HUDEP-2 (cell line): ENCODE results near the gene DOCK3.
"Not testable (repeated sequence)": the region's sequence is repeated elsewhere in the genome, so short reads cannot be mapped to it uniquely, and the experiment has no call there.

Experiments used
- DNase-seq, 76 experiments: peaks; one replicate each; lab custom pipeline; 2025; ENCODE audit not compliant: unreplicated experiment in 76 of 76; lab: John Stamatoyannopoulos, UW

DOCK3 gene

GRCh38 chr3:51275111-51275805 lies 600.5 kb downstream of the DOCK3 start:
- DNase-seq = no peak

DNA sequence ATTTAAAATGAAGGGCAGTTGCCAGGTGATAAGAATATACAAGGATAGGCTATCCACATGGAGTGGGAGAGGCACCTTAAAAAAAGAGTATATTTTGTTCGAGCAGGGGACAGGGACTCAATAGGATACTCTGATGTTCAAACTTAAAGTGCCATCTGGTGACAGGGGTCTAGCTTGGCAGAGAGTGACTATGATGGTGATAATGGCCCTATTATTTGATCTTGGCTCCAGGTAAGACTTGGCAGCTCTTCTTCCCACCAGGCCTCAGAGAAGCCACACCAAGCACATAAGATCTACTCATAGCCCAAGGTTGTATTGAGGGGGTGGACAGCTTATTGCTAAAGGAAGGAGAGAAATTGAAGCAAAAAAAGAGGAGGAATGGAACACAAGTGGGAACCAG lies 601.3 kb downstream of the DOCK3 start:
- no peak for DNase-seq

DNA sequence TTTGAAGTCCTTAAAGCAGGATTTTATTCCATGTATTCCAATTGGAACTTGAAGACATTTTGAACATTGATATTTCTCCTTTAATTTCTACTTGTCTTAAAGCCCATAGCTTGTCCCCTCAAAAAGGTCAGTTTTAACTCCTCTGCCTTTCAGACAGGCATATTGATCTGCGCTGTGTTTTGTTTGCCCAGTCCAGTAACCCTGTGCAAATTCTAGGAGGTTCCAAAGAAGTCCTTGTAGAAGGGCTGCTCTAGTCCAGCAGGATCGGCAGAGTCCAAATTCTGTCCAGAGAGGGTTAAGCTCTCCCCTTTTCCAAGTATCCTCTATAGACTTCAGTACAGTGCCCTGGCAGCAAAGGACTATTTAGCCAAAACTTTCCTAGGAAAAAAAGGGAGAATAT lies 604.7 kb downstream of the DOCK3 start:
- no peak for DNase-seq

DNA sequence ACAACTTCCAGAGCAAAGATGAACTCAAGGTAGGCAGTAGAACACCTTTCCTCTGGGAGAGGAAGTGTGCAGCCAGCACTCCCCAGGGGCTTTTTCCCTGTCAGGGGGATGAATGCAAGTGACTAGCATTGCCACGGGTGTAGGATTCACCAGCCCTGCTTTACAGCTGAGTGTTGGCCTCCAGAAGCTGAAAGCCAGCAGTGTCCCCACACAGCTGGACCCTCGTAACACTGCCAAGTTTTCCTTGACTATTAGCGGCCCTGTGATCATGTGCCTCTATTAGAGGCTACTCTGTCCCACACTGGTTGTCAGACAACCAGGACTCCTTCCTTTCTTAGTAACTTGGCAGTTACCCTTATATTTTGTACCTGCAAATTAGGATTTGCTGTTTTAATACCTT lies 605.4 kb downstream of the DOCK3 start:
- no peak for DNase-seq

DNA sequence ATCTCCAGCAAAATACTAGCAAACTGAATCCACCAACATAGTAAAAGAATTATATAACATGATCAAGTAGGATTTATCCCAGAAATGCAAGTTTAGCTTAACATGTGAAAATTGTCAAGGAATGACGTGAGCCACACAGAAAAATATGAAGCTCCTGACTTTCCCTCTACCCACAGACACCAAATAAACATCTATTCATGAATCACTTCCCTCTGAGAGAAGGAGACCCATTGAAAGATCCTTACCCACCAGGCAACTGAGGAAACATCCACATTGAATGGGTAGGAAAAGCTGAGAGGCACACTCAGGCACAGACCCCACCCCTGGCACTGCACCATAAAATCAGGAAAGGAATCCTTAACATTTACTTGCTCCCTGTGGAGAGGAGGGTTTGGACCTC lies 608.2 kb downstream of the DOCK3 start:
- no peak for DNase-seq

DNA sequence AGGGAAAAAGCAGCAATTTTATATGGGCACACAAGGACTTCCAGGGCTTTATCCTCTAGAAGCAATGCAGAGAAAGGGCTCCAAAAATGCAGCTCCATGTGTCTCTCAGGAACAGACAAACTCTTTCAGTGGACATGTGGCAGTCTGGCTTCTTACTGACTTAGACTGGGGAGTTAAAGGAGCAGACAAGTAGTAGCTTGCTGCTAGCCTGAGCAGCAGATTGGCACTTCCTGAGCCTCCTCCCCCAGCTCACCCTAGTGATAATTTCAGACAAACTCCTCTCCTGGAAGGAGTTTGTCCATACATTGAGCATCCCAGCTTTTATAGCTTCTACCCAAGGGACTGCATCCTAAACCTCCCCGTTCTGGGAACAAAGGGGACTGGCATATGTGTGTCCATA lies 608.7 kb downstream of the DOCK3 start:
- no peak for DNase-seq

GRCh38 chr3:51295625-51296024 lies 620.9 kb downstream of the DOCK3 start:
- DNase-seq = no peak

- DNase-seq = no peak
Observed at GRCh38 chr3:51297333-51297732, 622.6 kb downstream of the DOCK3 start.

DNA sequence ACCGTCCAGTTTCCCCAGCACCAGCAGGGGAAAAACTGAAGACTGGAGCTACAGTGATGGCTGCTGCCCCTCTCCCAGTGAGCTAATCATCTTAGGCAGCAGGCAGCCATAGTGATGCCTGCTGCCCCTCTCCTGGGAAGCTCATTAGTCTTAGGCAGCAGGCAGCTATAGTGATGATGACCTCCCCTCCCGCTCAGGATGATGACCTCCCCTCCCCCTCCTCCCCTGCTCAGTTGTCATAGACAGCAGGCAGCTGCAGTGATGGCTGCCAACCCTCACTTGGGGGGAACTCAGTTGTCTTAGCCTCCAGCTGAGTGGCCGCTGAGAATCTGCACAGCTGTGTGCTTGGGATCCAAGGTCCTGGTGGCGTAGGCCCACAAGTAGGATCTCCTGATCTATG lies 629.5 kb downstream of the DOCK3 start:
- DNase-seq = no peak

- DNase-seq = no peak
Observed at GRCh38 chr3:51306093-51306492, 631.4 kb downstream of the DOCK3 start.

DNA sequence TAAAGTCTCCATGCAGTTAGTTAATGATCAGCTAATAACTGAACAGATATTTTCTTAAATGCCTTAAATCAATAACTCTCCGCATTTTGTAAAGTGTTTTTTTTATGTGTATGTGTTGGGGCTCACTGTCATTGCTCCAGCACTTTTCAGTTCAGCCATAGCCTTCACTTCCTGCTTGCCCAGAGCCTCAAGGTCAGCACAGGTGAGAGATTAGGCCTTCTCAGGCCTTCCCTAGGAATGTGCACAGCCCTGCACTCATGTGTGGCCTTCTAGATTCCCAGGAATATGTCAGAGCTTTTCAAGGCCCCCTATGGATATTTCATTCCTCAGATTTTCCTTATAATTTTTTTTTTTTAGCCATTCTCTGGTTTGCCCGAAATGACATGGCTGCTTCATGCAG lies 632.7 kb downstream of the DOCK3 start:
- no peak for DNase-seq

DNA sequence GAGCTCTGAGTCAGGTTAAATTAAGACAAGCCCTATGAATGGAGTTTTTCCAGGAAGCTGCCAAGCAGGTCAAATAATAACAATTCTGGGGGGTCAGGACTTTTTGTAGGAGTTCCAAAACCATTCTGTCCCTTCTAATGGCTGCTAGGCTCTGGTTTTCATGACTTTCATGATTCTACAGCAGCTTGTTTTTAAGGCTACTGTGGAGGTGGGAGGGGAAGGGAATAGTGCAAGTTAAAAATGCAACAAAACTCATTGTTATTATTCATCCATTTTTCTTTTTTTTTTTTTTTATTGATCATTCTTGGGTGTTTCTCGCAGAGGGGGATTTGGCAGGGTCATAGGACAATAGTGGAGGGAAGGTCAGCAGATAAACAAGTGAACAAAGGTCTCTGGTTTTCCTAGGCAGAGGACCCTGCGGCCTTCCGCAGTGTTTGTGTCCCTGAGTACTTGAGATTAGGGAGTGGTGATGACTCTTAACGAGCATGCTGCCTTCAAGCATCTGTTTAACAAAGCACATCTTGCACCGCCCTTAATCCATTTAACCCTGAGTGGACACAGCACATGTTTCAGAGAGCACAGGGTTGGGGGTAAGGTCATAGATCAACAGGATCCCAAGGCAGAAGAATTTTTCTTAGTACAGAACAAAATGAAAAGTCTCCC lies 633.3 kb downstream of the DOCK3 start:
- DNase-seq = not testable (repeated sequence)

DNA sequence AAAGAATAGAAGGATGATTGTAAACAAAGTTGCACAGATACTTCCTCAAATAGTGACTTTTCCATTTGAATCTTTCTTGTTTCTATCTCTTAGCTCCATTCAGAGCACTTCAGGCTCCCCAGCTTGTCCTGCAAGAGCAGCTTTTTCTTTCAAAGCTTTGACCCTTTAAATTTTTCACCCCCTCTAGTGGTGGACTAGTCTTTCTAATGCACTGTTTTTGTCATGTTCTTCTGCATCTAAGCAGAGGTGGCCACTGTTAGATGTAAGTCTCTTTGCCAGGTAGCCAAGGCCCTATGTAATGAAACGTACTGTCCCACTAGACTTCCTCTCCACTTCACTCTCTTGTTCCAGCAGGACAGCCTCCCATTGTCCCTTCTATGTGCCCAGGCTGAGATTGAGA lies 636.3 kb downstream of the DOCK3 start:
- DNase-seq = peak in 12 of 76 experiments; percentile 1 to 24 (median 8)

DNA sequence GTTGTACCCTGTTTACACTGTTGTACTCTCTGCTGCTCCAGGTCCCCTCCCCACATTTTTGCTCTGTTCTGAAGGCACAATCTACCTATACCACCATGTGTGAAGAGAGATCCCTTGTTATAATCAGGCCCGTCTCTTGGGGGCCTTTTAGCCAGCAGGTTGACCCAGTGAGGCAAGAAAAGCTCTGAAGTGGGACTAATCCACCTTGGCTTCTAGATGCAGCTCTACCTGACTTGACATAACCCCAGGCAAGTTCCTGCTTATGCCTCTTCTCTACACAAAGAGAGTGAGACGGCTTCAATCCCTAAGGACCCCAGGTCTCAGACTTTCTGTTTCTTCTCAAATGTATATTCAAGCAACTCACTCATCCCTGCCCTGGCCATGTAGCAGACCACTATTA lies 653.5 kb downstream of the DOCK3 start:
- no peak for DNase-seq

DNA sequence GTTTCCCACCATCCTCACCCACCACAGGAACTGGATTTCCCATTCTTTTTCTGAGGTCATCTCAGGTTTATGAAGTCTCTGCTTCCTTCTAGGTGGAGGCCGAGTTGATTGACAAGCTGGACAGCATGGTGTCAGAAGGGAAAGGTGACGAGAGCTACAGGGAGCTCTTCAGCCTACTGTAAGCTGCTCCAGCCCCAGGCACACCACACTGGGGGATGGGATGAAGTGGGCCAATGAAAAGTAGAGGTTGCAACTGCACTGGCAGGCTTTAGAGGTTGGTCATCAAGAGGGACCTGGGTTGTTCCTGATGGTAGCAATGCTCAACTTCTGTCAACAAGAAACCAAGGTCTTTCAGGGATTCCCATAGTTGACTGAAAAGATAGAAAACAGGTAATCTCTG lies 655.3 kb downstream of the DOCK3 start:
- DNase-seq = no peak

DNA sequence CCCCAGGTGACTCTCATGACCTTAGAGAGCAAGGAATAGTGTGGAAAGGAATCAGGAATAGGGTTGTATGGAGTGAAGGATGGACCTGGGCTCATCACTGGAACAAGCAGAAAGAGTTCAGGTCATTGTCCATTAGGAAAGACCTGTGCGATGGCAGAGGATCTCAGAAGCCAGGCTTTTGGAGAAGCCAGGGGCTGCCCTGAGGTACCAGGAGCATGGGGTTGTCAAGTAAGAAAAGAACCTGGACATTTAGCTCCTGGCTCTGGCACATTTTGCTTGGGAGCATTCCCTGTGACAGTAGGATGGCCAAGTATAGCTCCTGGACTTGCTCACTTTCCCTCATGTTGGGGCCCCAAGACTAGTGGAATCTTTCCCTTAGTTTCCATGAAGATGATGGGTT lies 657.4 kb downstream of the DOCK3 start:
- no peak for DNase-seq

DNA sequence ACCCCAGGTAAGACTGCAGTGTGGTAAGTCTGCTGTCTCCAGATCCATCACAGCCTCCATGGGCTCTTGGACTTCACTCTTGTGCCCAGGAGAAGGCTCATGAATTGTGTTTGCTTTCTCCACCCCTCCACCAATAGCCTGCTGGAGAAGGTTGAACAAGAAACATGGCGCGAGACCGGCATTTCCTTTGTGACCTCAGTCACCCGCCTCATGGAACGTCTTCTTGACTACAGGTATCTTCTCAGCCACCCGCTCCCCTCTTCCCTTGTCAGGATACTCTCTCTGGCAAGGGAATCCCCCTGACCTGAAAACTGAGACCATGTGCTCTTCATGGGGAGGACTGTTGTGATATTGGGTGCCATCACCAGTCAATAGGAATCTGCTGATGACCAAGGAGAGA lies 658.3 kb downstream of the DOCK3 start:
- no peak for DNase-seq

DNA sequence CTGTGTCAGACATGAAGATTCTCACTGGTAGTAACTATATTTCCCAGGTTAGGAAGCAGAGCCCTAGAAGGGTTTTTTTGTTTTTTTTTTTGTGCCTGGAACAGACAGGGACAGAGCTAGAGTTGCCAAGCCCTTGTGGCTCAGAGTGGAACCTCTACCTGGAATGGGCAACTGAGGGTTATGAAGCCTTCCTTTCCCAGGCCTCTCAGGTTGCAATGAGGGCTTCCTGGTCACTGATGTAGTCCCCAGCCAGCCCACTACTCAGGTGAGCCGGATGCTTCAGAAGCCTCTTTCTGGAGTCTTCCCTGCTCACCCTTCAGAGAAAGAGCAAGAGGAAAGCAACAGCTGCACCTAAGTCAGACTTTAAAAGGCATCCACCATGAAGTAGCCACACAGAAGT lies 661.5 kb downstream of the DOCK3 start:
- no peak for DNase-seq

GRCh38 chr3:51337666-51338065 lies 662.9 kb downstream of the DOCK3 start:
- DNase-seq = no peak

- no peak for DNase-seq
Observed at GRCh38 chr3:51338632-51339031, 663.9 kb downstream of the DOCK3 start.

GRCh38 chr3:51340013-51340829 lies 665.5 kb downstream of the DOCK3 start:
- no peak for DNase-seq
